WTC11 (cell line): ENCODE data around the gene CSHL1. TPM values are rescaled to one million over a fixed set of nuclear protein-coding genes. Genes with fewer than 3 reads are reported as not detected.
"Not testable (repeated sequence)": the region's sequence is repeated elsewhere in the genome, so short reads cannot be mapped to it uniquely, and the experiment has no call there.

Experiments used
- ATAC-seq: fragments of 200-7000 bp; cut with Tn5 transposase; 2 replicates; pipeline ENCODE4 v1.10.0; 2021; ENCODE audit warnings: mild to moderate bottlenecking, moderate library complexity
- CTCF ChIA-PET: fragments of 300-600 bp; sonication (Branson Sonifier 250); formaldehyde crosslinking; loops from one replicate; lab custom pipeline; 2021; ENCODE audit warnings: antibody characterized with exemption; lab: Charles Lee
- POLR2A ChIA-PET: fragments of 350-600 bp; sonication (Branson Sonifier 250); formaldehyde crosslinking; loops from one replicate; lab custom pipeline; 2021; ENCODE audit warnings: antibody characterized with exemption; lab: Charles Lee
- DNase-seq: peaks from one replicate; pipeline ENCODE4 v3.0.0; 2021; ENCODE audit warnings: low spot score
- H3K27ac Mint-ChIP-seq: 2 replicates; pipeline ENCODE4 v1.8.0; 2021; ENCODE audit warnings: mixed read lengths
- H3K27me3 Mint-ChIP-seq: 2 replicates; pipeline ENCODE4 v1.8.0; 2021; ENCODE audit warnings: low read depth, mild to moderate bottlenecking, moderate library complexity, mixed read lengths
- H3K36me3 Mint-ChIP-seq: 2 replicates; pipeline ENCODE4 v1.8.0; 2021; ENCODE audit warnings: mixed read lengths
- H3K4me1 Mint-ChIP-seq: 2 replicates; pipeline ENCODE4 v1.8.0; 2022; ENCODE audit warnings: mixed read lengths
- H3K4me3 Mint-ChIP-seq: 2 replicates; pipeline ENCODE4 v1.8.0; 2021; ENCODE audit warnings: mild to moderate bottlenecking, moderate library complexity, mixed read lengths
- H3K9me3 Mint-ChIP-seq: 2 replicates; pipeline ENCODE4 v1.8.0; 2021; ENCODE audit warnings: mixed read lengths
- ATF2 ChIP-seq: sonication (generic); formaldehyde crosslinking; IDR thresholded peaks from 2 replicates; pipeline ENCODE4 v1.8.1; 2022; ENCODE audit warnings: low read depth, missing genetic modification reagents, borderline replicate concordance
- CREB1 ChIP-seq: sonication (generic); formaldehyde crosslinking; IDR thresholded peaks from 2 replicates; pipeline ENCODE4 v1.8.0; 2023; ENCODE audit warnings: mild to moderate bottlenecking, missing genetic modification reagents
- E2F1 ChIP-seq: sonication (generic); formaldehyde crosslinking; IDR thresholded peaks from 2 replicates; pipeline ENCODE4 v1.8.0; 2022; ENCODE audit warnings: mild to moderate bottlenecking, missing genetic modification reagents
- ELF4 ChIP-seq: sonication (generic); formaldehyde crosslinking; IDR thresholded peaks from 2 replicates; pipeline ENCODE4 v1.8.1; 2022; ENCODE audit warnings: low read depth, mild to moderate bottlenecking, moderate library complexity, missing genetic modification reagents
- ESRRA ChIP-seq: sonication (generic); formaldehyde crosslinking; IDR thresholded peaks from 2 replicates; pipeline ENCODE4 v1.8.1; 2022; ENCODE audit warnings: mild to moderate bottlenecking, missing genetic modification reagents, borderline replicate concordance
- NFE2L1 ChIP-seq: sonication (generic); formaldehyde crosslinking; IDR thresholded peaks from 2 replicates; pipeline ENCODE4 v1.8.1; 2023; ENCODE audit warnings: missing genetic modification reagents
- NR1H2 ChIP-seq: sonication (generic); formaldehyde crosslinking; IDR thresholded peaks from 2 replicates; pipeline ENCODE4 v1.9.0; 2021; ENCODE audit warnings: mild to moderate bottlenecking, moderate library complexity, missing genetic modification reagents
- PRDM15 ChIP-seq: sonication (generic); formaldehyde crosslinking; IDR thresholded peaks from 2 replicates; pipeline ENCODE4 v1.8.0; 2022; ENCODE audit warnings: missing genetic modification reagents
- SOX15 ChIP-seq: fragments of 250-450 bp; sonication (Bioruptor Pico); IDR thresholded peaks from 2 replicates; pipeline ENCODE4 v1.9.0; 2021; ENCODE audit warnings: mild to moderate bottlenecking
- TCF7 ChIP-seq: sonication (generic); formaldehyde crosslinking; IDR thresholded peaks from 2 replicates; pipeline ENCODE4 v1.8.0; 2022; ENCODE audit warnings: mild to moderate bottlenecking, low read depth, missing genetic modification reagents, moderate library complexity
- TEAD4 ChIP-seq: sonication (generic); formaldehyde crosslinking; IDR thresholded peaks from 2 replicates; pipeline ENCODE4 v1.8.0; 2022; ENCODE audit warnings: mild to moderate bottlenecking, missing genetic modification reagents
- ZNF317 ChIP-seq: sonication (generic); formaldehyde crosslinking; IDR thresholded peaks from 2 replicates; pipeline ENCODE4 v1.8.1; 2023; ENCODE audit warnings: low read depth, mild to moderate bottlenecking, moderate library complexity, missing genetic modification reagents, borderline replicate concordance
- total RNA-seq: library from RNA; stranded (reverse); gene quantifications from 3 replicates; pipeline ENCODE4 v1.2.3, GENCODE V29; 2021
- TF ChIP-seq, protein P1 (sequence below): sonication (generic); formaldehyde crosslinking; IDR thresholded peaks from 2 replicates; pipeline ENCODE4 v1.8.1; 2023; ENCODE audit warnings: mild to moderate bottlenecking, moderate library complexity, missing genetic modification reagents

The CSHL1 gene
- total RNA-seq, 1 experiment from 2014 or later: not detected

- no peak for TF ChIP-seq E2F1 (CRISPR knock-in tag)
- TF ChIP-seq PRDM15 (CRISPR knock-in tag): peak; percentile 95
- TF ChIP-seq, protein P1, sequence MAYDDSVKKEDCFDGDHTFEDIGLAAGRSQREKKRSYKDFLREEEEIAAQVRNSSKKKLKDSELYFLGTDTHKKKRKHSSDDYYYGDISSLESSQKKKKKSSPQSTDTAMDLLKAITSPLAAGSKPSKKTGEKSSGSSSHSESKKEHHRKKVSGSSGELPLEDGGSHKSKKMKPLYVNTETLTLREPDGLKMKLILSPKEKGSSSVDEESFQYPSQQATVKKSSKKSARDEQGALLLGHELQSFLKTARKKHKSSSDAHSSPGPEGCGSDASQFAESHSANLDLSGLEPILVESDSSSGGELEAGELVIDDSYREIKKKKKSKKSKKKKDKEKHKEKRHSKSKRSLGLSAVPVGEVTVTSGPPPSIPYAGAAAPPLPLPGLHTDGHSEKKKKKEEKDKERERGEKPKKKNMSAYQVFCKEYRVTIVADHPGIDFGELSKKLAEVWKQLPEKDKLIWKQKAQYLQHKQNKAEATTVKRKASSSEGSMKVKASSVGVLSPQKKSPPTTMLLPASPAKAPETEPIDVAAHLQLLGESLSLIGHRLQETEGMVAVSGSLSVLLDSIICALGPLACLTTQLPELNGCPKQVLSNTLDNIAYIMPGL: no peak
- TF ChIP-seq, all 79 proteins: peak for 1
- ChIA-PET CTCF (interaction anchor here (0.6 to 4.5 kb wide), 39 partner anchors 7 to 227 kb away, joined by 3 to 170 read pairs (median 16); partner anchors contain the start of genes CD79B, CSH2, CSHL1 and ERN1), POLR2A (interaction anchor here (1.3 to 1.4 kb wide), 2 partner anchors 28 to 33 kb away, joined by 3 to 4 read pairs; no protein-coding TSS in a partner anchor)
- ATAC-seq: peak; percentile 56
- peak; percentile 61 for DNase-seq
- peaks cover 16% of the 10 kb centered on the region for H3K4me1 Mint-ChIP-seq
- H3K36me3 Mint-ChIP-seq: no peaks in the 10 kb centered on the region
- H3K27me3 Mint-ChIP-seq: peaks cover 3% of the 10 kb centered on the region; the same call in 1 of the 2 replicates
- H3K4me3 Mint-ChIP-seq: peak overlapping the region; percentile 46
- H3K27ac Mint-ChIP-seq: no peak overlapping the region
- no peaks in the 10 kb centered on the region for H3K9me3 Mint-ChIP-seq
These were observed 7.2 kb upstream of the CSHL1 start for GRCh38 chr17:63918305-63918704.

DNA sequence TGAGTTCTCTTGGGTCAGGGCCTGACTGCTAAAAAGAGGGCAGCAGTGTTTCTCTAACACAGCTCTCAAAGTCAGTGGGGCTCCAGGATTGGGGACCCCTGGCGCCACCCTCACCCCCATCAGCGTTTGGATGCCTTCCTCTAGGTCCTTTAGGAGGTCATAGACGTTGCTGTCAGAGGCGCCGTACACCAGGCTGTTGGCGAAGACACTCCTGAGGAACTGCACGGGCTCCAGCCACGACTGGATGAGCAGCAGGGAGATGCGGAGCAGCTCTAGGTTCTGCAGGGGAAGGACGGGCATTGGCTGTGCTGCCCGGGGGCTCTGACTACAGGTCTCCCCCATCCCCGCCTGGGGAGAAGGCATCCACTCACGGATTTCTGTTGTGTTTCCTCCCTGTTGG, 6.6 kb upstream of the CSHL1 start:
- no peak overlapping the region; the same call in 1 of the 2 replicates for H3K4me3 Mint-ChIP-seq
- no peak for TF ChIP-seq ESRRA (CRISPR knock-in tag)
- TF ChIP-seq CREB1 (CRISPR knock-in tag): no peak
- TF ChIP-seq ATF2 (CRISPR knock-in tag): no peak
- TF ChIP-seq, all 79 proteins: peak for 0
- ATAC-seq: no peak
- H3K27ac Mint-ChIP-seq: no peak overlapping the region
- DNase-seq: no peak
- H3K4me1 Mint-ChIP-seq: peaks cover 16% of the 10 kb centered on the region
- ChIA-PET POLR2A (interaction anchor here (1.3 kb wide), 1 partner anchor 29 kb away, joined by 4 read pairs; no protein-coding TSS in a partner anchor), CTCF (interaction anchor here (0.6 to 4.5 kb wide), 29 partner anchors 7 to 216 kb away, joined by 3 to 170 read pairs (median 22); partner anchors contain the start of genes CD79B, CSH2, CSHL1 and GH2)
- H3K9me3 Mint-ChIP-seq: no peaks in the 10 kb centered on the region
- H3K27me3 Mint-ChIP-seq: peaks cover 3% of the 10 kb centered on the region; the same call in 1 of the 2 replicates
- no peaks in the 10 kb centered on the region for H3K36me3 Mint-ChIP-seq

GRCh38 chr17:63917206-63917605, 6.1 kb upstream of the CSHL1 start:
- H3K4me1 Mint-ChIP-seq: peaks cover 16% of the 10 kb centered on the region
- ATAC-seq, DNase-seq, H3K4me3 Mint-ChIP-seq, POLR2A ChIA-PET, H3K9me3 Mint-ChIP-seq, H3K27ac Mint-ChIP-seq, H3K36me3 Mint-ChIP-seq, H3K27me3 Mint-ChIP-seq: not testable (repeated sequence)
- CTCF ChIA-PET: interaction anchor here (1.2 to 4.5 kb wide), 16 partner anchors 10 to 217 kb away, joined by 3 to 170 read pairs (median 45); partner anchors contain the start of genes CD79B, CSH2, ICAM2 and PRR29

GRCh38 chr17:63916566-63917185, 5.6 kb upstream of the CSHL1 start:
- no peak overlapping the region for H3K27ac Mint-ChIP-seq
- POLR2A ChIA-PET: no interaction called here
- CTCF ChIA-PET: no interaction called here

DNA sequence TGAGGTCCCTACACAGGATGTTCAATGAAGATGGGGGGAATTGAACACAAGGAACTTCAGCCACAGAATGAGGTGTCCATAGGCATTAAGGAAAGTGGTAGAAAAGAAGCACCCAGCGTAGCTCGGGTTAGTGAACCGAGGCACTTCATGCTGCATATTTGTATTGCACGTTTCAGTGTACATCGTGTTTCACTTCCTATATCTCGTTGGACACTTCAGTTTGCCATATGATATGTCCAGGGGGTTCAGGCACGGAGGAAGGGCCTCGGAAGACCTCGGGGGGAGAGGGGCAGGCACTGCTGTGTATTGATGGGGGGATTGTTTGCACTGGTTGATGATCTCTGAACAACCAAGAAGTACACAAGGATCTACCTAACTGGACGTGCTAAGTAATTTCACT, 4.7 kb upstream of the CSHL1 start:
- CTCF ChIA-PET: interaction anchor here (1.2 kb wide), 1 partner anchor 101 kb away, joined by 3 read pairs; no protein-coding TSS in a partner anchor
- H3K9me3 Mint-ChIP-seq, H3K4me3 Mint-ChIP-seq, H3K36me3 Mint-ChIP-seq, POLR2A ChIA-PET, ATAC-seq, H3K27ac Mint-ChIP-seq, DNase-seq, H3K27me3 Mint-ChIP-seq: not testable (repeated sequence)
- H3K4me1 Mint-ChIP-seq: peaks cover 21% of the 10 kb centered on the region

More at GRCh38 chr17:63916566-63917185, 5.6 kb upstream of the CSHL1 start:
- H3K4me3 Mint-ChIP-seq: no peak overlapping the region
- H3K36me3 Mint-ChIP-seq: no peaks in the 10 kb centered on the region
- peaks cover 3% of the 10 kb centered on the region; the same call in 1 of the 2 replicates for H3K27me3 Mint-ChIP-seq
- no peak for ATAC-seq
- TF ChIP-seq ELF4 (CRISPR knock-in tag): no peak
- no peak for TF ChIP-seq ZNF317 (CRISPR knock-in tag)
- no peak for TF ChIP-seq NR1H2 (CRISPR knock-in tag)
- no peak for TF ChIP-seq SOX15 (CRISPR knock-in tag)
- TF ChIP-seq TEAD4: no peak
- no peak for TF ChIP-seq NFE2L1 (CRISPR knock-in tag)
- no peak for TF ChIP-seq TCF7 (CRISPR knock-in tag)
- H3K4me1 Mint-ChIP-seq: peaks cover 16% of the 10 kb centered on the region
- H3K9me3 Mint-ChIP-seq: no peaks in the 10 kb centered on the region
- peak; percentile 3 for DNase-seq
